Measurements from ENCODE around the gene ERMAP. TPM values are rescaled to one million over a fixed set of nuclear protein-coding genes. Genes with fewer than 3 reads are reported as not detected.
"Not testable (repeated sequence)": the region's sequence is repeated elsewhere in the genome, so short reads cannot be mapped to it uniquely, and the experiment has no call there.

Gene ERMAP
- total RNA-seq, 4 donors from 2014 or later = 1.4 to 6.5 (median 3.9) TPM

GRCh38 chr1:42866549-42866948, 49.6 kb downstream of the ERMAP start:
- no peak overlapping the region for H3K27ac ChIP-seq
- no peak for DNase-seq
- in situ Hi-C loops (cut with MboI; ENCODE audit: low sequenced_read_pairs in 4 of 4) (no loop called here), intact Hi-C loops (cut with DNase I; ENCODE audit: low total_unique reads) (no loop called here)
- no peak overlapping the region for H3K4me3 ChIP-seq
- H3K27me3 ChIP-seq = peaks cover 0 to 7% (median 3%) of the 10 kb centered on the region in 3 donors
- ATAC-seq = no peak
- no peak for TF ChIP-seq POLR2A (IDR thresholded peaks at IDR 0.05)
- TF ChIP-seq CTCF (IDR thresholded peaks at IDR 0.05 in 4 of 5, conservative IDR thresholded peaks at IDR 0.05 in 1 of 5) = no peak
- no peaks in the 10 kb centered on the region for H3K9me3 ChIP-seq
- H3K4me1 ChIP-seq = no peaks in the 10 kb centered on the region
- H3K36me3 ChIP-seq = no peaks in the 10 kb centered on the region

GRCh38 chr1:42868466-42868865, 51.5 kb downstream of the ERMAP start:
- H3K27me3 ChIP-seq; in situ Hi-C loops (cut with MboI; ENCODE audit: low sequenced_read_pairs in 4 of 4); intact Hi-C loops (cut with DNase I; ENCODE audit: low total_unique reads); H3K27ac ChIP-seq; H3K4me1 ChIP-seq; H3K4me3 ChIP-seq; DNase-seq; ATAC-seq; H3K36me3 ChIP-seq; H3K9me3 ChIP-seq: not testable (repeated sequence)

GRCh38 chr1:42869254-42869653, 52.3 kb downstream of the ERMAP start:
- intact Hi-C loops (cut with DNase I; ENCODE audit: low total_unique reads); H3K4me3 ChIP-seq; H3K27ac ChIP-seq; H3K36me3 ChIP-seq; H3K9me3 ChIP-seq; H3K4me1 ChIP-seq; H3K27me3 ChIP-seq; DNase-seq; in situ Hi-C loops (cut with MboI; ENCODE audit: low sequenced_read_pairs in 4 of 4); ATAC-seq: not testable (repeated sequence)

GRCh38 chr1:42869751-42870150, 52.8 kb downstream of the ERMAP start:
- H3K4me3 ChIP-seq; ATAC-seq; H3K36me3 ChIP-seq; DNase-seq; in situ Hi-C loops (cut with MboI; ENCODE audit: low sequenced_read_pairs in 4 of 4); H3K27ac ChIP-seq; intact Hi-C loops (cut with DNase I; ENCODE audit: low total_unique reads); H3K4me1 ChIP-seq; H3K27me3 ChIP-seq; H3K9me3 ChIP-seq: not testable (repeated sequence)

GRCh38 chr1:42873108-42873507, 56.2 kb downstream of the ERMAP start:
- H3K4me1 ChIP-seq; H3K27me3 ChIP-seq; in situ Hi-C loops (cut with MboI; ENCODE audit: low sequenced_read_pairs in 4 of 4); H3K9me3 ChIP-seq; H3K4me3 ChIP-seq; DNase-seq; ATAC-seq; intact Hi-C loops (cut with DNase I; ENCODE audit: low total_unique reads); H3K36me3 ChIP-seq; H3K27ac ChIP-seq: not testable (repeated sequence)

- intact Hi-C loops (cut with DNase I; ENCODE audit: low total_unique reads) = no loop called here
- DNase-seq (no peak), ATAC-seq (no peak)
- no peak overlapping the region for H3K4me3 ChIP-seq
- in situ Hi-C loops (cut with MboI; ENCODE audit: low sequenced_read_pairs in 4 of 4) = no loop called here
- H3K4me1 ChIP-seq = no peaks in the 10 kb centered on the region
- no peak overlapping the region for H3K27ac ChIP-seq
- no peaks in the 10 kb centered on the region for H3K36me3 ChIP-seq
- TF ChIP-seq POLR2A (IDR thresholded peaks at IDR 0.05) = no peak
- no peak for TF ChIP-seq CTCF (IDR thresholded peaks at IDR 0.05 in 4 of 5, conservative IDR thresholded peaks at IDR 0.05 in 1 of 5)
- peaks cover 0 to 7% (median 0%) of the 10 kb centered on the region in 3 donors for H3K27me3 ChIP-seq
- no peaks in the 10 kb centered on the region for H3K9me3 ChIP-seq
Measured at GRCh38 chr1:42873670-42874069, 56.7 kb downstream of the ERMAP start.

- no peak for ATAC-seq
- DNase-seq = no peak
Measured at GRCh38 chr1:42876009-42876408, 59.1 kb downstream of the ERMAP start.

More at GRCh38 chr1:42876009-42876408, 59.1 kb downstream of the ERMAP start:
- H3K4me3 ChIP-seq = no peak overlapping the region
- no peaks in the 10 kb centered on the region for H3K36me3 ChIP-seq
- H3K9me3 ChIP-seq = no peaks in the 10 kb centered on the region
- no peaks in the 10 kb centered on the region for H3K4me1 ChIP-seq
- H3K27me3 ChIP-seq = peaks cover 0 to 8% (median 0%) of the 10 kb centered on the region in 3 donors
- in situ Hi-C loops (cut with MboI; ENCODE audit: low sequenced_read_pairs in 4 of 4) (no loop called here), intact Hi-C loops (cut with DNase I; ENCODE audit: low total_unique reads) (no loop called here)
- TF ChIP-seq CTCF (IDR thresholded peaks at IDR 0.05 in 4 of 5, conservative IDR thresholded peaks at IDR 0.05 in 1 of 5) = no peak
- no peak for TF ChIP-seq POLR2A (IDR thresholded peaks at IDR 0.05)
- H3K27ac ChIP-seq = no peak overlapping the region

Data from gastrocnemius medialis (tissue), 4 donors.